GM12878 (cell line): ENCODE results near the gene CFAP54. TPM values are rescaled to one million over a fixed set of nuclear protein-coding genes. Genes with fewer than 3 reads are reported as not detected.

Experiments
- ATAC-seq: fragments of 200-7000 bp; cut with Tn5 transposase; 3 replicates; pipeline ENCODE4 v1.9.1; 2020; ENCODE audit warnings: mild to moderate bottlenecking, moderate library complexity
- BruUV-seq: library from RNA; stranded (reverse); fragments of 400-500 nt; replicated peaks from 2 replicates; lab custom pipeline; 2021; lab: Mats Ljungman, UMichigan
- CTCF ChIA-PET: fragments of 300-600 bp; sonication (Branson Sonifier 250); formaldehyde crosslinking; extraction: SDS; loops from one replicate; lab custom pipeline; 2021; ENCODE audit warnings: inconsistent platforms; lab: Yijun Ruan, JAX
- POLR2A ChIA-PET: fragments of 350-600 bp; formaldehyde crosslinking; extraction: SDS; loops from one replicate; lab custom pipeline; 2021; ENCODE audit warnings: inconsistent platforms; lab: Charles Lee
- RAD21 ChIA-PET: fragments of 300-600 bp; sonication (Branson Sonifier 250); formaldehyde crosslinking; loops from one replicate; lab custom pipeline; 2023; ENCODE audit warnings: antibody characterized with exemption; ENCODE audit not compliant: unreplicated experiment; lab: Charles Lee
- SMC1A ChIA-PET: fragments of 300-600 bp; sonication (Branson Sonifier 250); formaldehyde crosslinking; loops from one replicate; lab custom pipeline; 2023; ENCODE audit not compliant: unreplicated experiment, uncharacterized antibody; lab: Charles Lee
- DNase-seq: peaks from one replicate; pipeline ENCODE4 v3.0.0-alpha.2; 2011; ENCODE audit warnings: low read depth, low spot score
- FAIRE-seq: peaks from 3 replicates; lab custom pipeline; 2011; peaks lifted over from hg19 to GRCh38; lab: Jason Lieb, UNC
- H2AFZ ChIP-seq: 2 replicates; pipeline ENCODE4 v1.6.0; 2011; ENCODE audit warnings: low read depth, low read length, control low read depth; ENCODE audit not compliant: control insufficient read depth
- H3K27ac ChIP-seq: 2 replicates; pipeline ENCODE4 v1.5.1; 2011; ENCODE audit warnings: control low read depth; ENCODE audit not compliant: control insufficient read depth, insufficient read depth
- H3K27me3 ChIP-seq, 2 experiments: replicated peaks in 1 of 2; 2 replicates each; pipeline versions ENCODE4 v1.6.0 to v1.6.1; 2011; ENCODE audit warnings: low read length in 1 of 2; ENCODE audit not compliant: control insufficient read depth in 2 of 2, insufficient read depth in 2 of 2
- H3K36me3 ChIP-seq, 2 experiments: 2 replicates each; pipeline ENCODE4 v1.5.1; 2011; ENCODE audit warnings: low read length in 1 of 2; ENCODE audit not compliant: control insufficient read depth in 2 of 2, insufficient read depth in 2 of 2
- H3K4me1 ChIP-seq: 2 replicates; pipeline ENCODE4 v1.6.1; 2011; ENCODE audit warnings: mild to moderate bottlenecking, low read length, moderate library complexity, mixed read lengths; ENCODE audit not compliant: control insufficient read depth, insufficient read depth
- H3K4me2 ChIP-seq: 2 replicates; pipeline ENCODE4 v1.6.0; 2011; ENCODE audit warnings: control low read depth; ENCODE audit not compliant: control insufficient read depth, insufficient read depth
- H3K4me3 ChIP-seq: fragments of 200-600 bp; sonication (generic); 2 replicates; pipeline ENCODE4 v1.5.1; 2016
- H3K79me2 ChIP-seq: 2 replicates; pipeline ENCODE4 v1.6.0; 2011; ENCODE audit warnings: low read length; ENCODE audit not compliant: control insufficient read depth, insufficient read depth
- H3K9ac ChIP-seq: 2 replicates; pipeline ENCODE4 v1.8.0; 2011; ENCODE audit warnings: low read length, control low read depth, mixed read lengths; ENCODE audit not compliant: control insufficient read depth, insufficient read depth
- H3K9me3 ChIP-seq: replicated peaks from 3 replicates; pipeline ENCODE4 v1.5.1; 2011; ENCODE audit warnings: mild to moderate bottlenecking, low read length; ENCODE audit not compliant: control insufficient read depth, insufficient read depth
- H4K20me1 ChIP-seq: 2 replicates; pipeline ENCODE4 v1.6.0; 2011; ENCODE audit not compliant: control insufficient read depth, insufficient read depth
- CEBPZ ChIP-seq: fragments of 150-350 bp; IDR thresholded peaks from 2 replicates; pipeline ENCODE4 v1.6.1; 2016; ENCODE audit warnings: low read depth, low read length
- EGR1 ChIP-seq, 2 experiments: IDR thresholded peaks; 1 replicate in 1 of 2; 2 replicates in 1 of 2; pipeline ENCODE4 v1.6.1; 2011 to 2012; ENCODE audit warnings: low read depth in 2 of 2, low read length in 2 of 2, borderline replicate concordance in 1 of 2, mild to moderate bottlenecking in 1 of 2, moderate library complexity in 1 of 2
- FOXM1 ChIP-seq: IDR thresholded peaks from 2 replicates; pipeline ENCODE4 v1.6.1; 2012; ENCODE audit warnings: low read depth, mild to moderate bottlenecking, inconsistent platforms, low read length, moderate library complexity
- NFYA ChIP-seq: IDR thresholded peaks from 2 replicates; pipeline ENCODE4 v1.6.1; 2011; ENCODE audit warnings: low read depth, mild to moderate bottlenecking, low read length, improper control_type of control experiment, borderline replicate concordance
- ZNF622 ChIP-seq: fragments of 450-650 bp; IDR thresholded peaks from 2 replicates; pipeline ENCODE4 v1.6.1; 2017; ENCODE audit warnings: mild to moderate bottlenecking, inconsistent platforms
- WGBS: methylation state at CpG from one replicate; pipeline ENCODE4 v1.1.6; 2016; ENCODE audit warnings: low lambda C conversion rate; ENCODE audit not compliant: insufficient replicate concordance, insufficient coverage; ENCODE audit errors: missing lambda C conversion rate; 5-methylcytosine and 5-hydroxymethylcytosine counted together
- in situ Hi-C: fragments of 300-500 bp; cut with MboI; formaldehyde crosslinking; loops from 9 replicates; pipeline ENCODE4 v1.14.3; 2018; ENCODE audit warnings: mixed read lengths
- intact Hi-C: fragments of 100-400 bp; cut with micrococcal nuclease; formaldehyde crosslinking; loops from one replicate; pipeline ENCODE4 v1.14.2; 2022; ENCODE audit not compliant: unreplicated experiment
- polyA plus RNA-seq, 11 experiments: library from polyadenylated mRNA; depleted of rRNA in 4 of 11; unstranded in 6 of 11; stranded (reverse) in 5 of 11; fragments of >200 nt; fragmentation: Nextera tagmentation in 4 of 11; fragmentation: Illumina TruSeq in 1 of 11; extraction: Ambion mirVana in 4 of 11; extraction: Trizol in 1 of 11; gene quantifications; 1 replicate in 1 of 11; 2 replicates in 10 of 11; pipeline versions ENCODE4 v1.2.1 to v1.2.3, GENCODE V29; 2011 to 2016; ENCODE audit warnings: inconsistent platforms in 2 of 11, missing spikeins in 2 of 11, low read depth in 1 of 11
- total RNA-seq, 4 experiments: library from RNA; depleted of rRNA in 3 of 4; stranded (reverse); fragments of >200 nt in 3 of 4; fragmentation: Illumina TruSeq in 1 of 4; extraction: Trizol in 1 of 4; gene quantifications; 2 replicates each; pipeline versions ENCODE4 v1.2.1 to v1.2.3, GENCODE V29; 2013 to 2021

The CFAP54 gene
- total and polyA plus RNA-seq, 10 of the 15 experiments (the other 5 are each of a cell fraction or from before 2014, with no cell fraction given) = 0.19 to 1.5 (median 0.56) TPM

DNA sequence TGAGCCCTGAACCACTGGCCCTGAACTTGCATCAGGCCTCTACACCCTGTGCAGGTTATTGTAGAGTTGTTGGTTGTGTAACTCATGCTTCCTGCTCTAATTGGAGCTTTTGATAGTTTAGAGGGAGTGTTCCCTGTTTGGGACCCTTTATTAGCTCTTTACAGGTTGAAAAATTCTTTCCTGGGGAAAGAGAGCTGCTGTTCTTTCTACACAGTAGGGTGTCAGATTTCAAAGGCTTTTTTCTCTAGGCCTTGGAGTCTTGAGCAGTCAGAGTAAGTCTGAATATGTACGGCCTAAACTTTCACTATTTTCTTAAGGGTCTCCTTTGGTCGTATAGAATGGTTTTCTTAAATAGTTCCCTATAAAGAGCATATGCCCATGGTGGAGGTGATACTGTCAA lies 356.9 kb downstream of the CFAP54 start:
- H3K9me3 ChIP-seq = no peaks in the 10 kb centered on the region
- POLR2A ChIA-PET = no interaction called here
- no TSS peak for BruUV-seq
- CTCF ChIA-PET = no interaction called here
- FAIRE-seq (no peak), DNase-seq (no peak)
- no peaks in the 10 kb centered on the region for H3K27me3 ChIP-seq
- H3K79me2 ChIP-seq = no peaks in the 10 kb centered on the region
- no peak overlapping the region for H2AFZ ChIP-seq
- TF ChIP-seq EGR1 (IDR thresholded peaks at IDR 0.05; ENCODE audit: borderline replicate concordance in 1 of 2, low read depth in 2 of 2, low read length in 2 of 2) (no peak), CEBPZ (no peak), FOXM1 (no peak), NFYA (no peak), ZNF622 (no peak)
- TF ChIP-seq, all 136 proteins: peak for 0
- H4K20me1 ChIP-seq = no peaks in the 10 kb centered on the region
- H3K4me2 ChIP-seq = no peak overlapping the region
- no peaks in the 10 kb centered on the region for H3K4me1 ChIP-seq
- intact Hi-C loops (no loop called here), in situ Hi-C loops (no loop called here)
- no peak overlapping the region for H3K4me3 ChIP-seq
- 26% methylated on average over 2 of the region's 2 CpGs for WGBS
- no peak overlapping the region for H3K27ac ChIP-seq
- no peaks in the 10 kb centered on the region for H3K36me3 ChIP-seq
- ChIA-PET SMC1A (no interaction called here), RAD21 (no interaction called here)
- H3K9ac ChIP-seq = no peak overlapping the region
- no peak for ATAC-seq
